Stimulated activated CD8-positive, alpha-beta memory T cell treated with anti-CD3 and anti-CD28 coated beads, Interleukin-2, amount 100 ng/mL, for 48 hours (primary cell): ENCODE data around the gene TCN2.
"Not testable (repeated sequence)": the region's sequence is repeated elsewhere in the genome, so short reads cannot be mapped to it uniquely, and the experiment has no call there.

Experiments
- DNase-seq, 2 donors: peaks; one replicate each; pipeline ENCODE4 v3.0.0-alpha.2; 2020; ENCODE audit warnings: low read depth in 2 of 2

The TCN2 gene

DNA sequence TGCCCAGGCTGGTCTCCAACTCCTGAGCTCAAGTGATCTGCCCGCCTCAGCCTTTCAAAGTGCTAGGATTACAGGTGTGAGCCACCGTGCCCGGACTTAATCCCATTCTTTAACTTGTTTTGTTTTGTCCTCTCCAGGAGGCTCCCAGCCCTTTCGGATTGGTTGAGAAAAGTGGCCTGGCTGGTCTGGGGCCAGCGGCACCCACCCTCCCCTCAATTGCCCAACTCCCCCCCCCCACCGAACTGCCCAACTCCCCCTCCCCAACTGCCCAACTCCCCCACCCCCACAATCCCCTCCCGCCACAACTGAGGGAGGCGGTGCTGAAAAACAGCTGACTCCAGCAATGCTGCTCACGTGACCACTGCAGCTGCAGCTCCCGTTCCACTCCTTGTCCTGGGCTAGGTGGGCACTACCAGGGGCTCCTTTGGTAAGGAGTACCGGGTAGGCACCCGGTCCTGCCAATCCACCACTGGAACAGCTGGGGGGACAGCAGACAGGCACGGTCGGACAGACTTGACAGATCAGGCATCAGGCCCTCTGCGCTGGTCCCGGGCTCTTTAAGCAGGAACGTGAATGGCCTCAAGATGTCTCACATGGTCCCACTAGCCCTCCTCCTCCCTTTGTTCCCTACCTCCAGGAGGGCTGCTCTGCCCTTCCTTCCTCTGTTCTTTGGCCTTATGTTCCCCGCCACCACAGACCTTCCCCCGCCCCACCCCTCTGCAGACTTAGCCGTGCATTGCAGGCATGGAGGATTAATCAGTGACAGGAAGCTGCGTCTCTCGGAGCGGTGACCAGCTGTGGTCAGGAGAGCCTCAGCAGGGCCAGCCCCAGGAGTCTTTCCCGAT lies at the start of gene TCN2:
TCN2 (plus strand) TSS at position 720 of the 845 bp plus-strand sequence. CDS start 158 bp downstream, outside the sequence.
- DNase-seq, result peak in 1 of 2 donors; percentile 17

DNA sequence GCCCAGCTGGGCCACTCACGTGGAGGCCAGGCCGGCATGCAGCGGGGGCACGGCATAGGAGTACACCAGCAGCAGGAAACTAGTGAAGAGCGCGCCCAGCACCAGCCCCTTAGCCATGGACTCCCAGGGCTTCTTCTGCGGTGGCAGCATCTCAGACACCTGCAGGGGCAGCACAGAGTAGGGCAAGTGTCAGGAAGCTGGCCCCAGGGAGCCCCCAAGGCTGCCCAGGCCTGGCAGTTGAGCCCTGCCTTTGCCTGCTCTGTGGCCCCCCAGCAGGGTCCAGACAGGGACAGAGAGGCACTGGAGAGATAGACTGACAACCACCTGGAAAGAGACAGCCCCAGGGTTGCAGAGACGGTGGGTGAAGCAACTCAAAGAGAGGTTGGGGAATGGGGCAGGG lies 49.7 kb upstream of the TCN2 start:
- DNase-seq, result no peak

DNA sequence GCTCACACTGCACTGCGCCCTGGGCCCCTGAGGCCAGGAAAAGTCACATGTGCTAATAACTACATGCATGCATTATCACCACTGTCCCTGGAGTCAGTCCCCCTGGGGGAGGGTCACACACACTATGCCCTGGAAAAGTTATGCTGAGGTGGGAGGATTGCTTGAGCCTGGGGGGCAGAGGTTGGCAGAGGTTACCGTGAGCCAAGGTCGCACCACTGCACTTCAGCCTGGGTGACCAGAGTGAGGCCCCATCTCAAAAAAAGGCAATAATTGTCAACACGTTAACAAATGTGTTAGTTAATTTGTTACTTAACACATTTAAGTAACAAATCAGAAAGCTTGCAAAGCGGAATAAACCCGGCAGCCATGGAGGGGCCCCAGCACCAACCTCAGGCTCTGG lies 47.1 kb upstream of the TCN2 start:
- DNase-seq, result no peak

DNA sequence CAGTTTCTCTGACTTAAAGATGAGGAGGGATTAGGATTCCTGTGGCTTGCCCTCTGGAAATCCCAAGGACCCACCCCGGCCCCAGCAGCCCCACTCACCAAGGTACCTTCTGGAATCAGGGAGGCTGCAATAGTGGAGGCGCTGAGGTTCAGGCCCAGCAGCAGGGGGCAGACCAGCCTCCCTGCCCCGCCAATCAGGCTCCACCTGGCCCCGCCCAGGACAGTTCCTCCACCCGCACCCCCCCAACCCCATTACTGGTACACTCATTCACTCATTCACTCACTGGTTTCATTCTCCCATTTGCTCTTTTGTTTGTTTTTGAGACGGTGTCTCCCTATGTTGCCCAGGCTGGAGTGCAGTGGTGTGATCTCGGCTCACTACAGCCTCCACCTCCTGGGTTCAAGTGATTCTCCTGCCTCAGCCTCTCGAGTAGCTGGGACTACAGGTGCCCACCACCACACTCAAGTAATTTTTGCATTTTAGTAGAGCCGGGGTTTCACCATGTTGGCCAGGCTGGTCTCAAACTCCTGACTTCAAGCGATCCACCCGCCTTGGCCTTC lies 46.3 kb upstream of the TCN2 start:
- peak in 1 of 2 donors; percentile 17 for DNase-seq

DNA sequence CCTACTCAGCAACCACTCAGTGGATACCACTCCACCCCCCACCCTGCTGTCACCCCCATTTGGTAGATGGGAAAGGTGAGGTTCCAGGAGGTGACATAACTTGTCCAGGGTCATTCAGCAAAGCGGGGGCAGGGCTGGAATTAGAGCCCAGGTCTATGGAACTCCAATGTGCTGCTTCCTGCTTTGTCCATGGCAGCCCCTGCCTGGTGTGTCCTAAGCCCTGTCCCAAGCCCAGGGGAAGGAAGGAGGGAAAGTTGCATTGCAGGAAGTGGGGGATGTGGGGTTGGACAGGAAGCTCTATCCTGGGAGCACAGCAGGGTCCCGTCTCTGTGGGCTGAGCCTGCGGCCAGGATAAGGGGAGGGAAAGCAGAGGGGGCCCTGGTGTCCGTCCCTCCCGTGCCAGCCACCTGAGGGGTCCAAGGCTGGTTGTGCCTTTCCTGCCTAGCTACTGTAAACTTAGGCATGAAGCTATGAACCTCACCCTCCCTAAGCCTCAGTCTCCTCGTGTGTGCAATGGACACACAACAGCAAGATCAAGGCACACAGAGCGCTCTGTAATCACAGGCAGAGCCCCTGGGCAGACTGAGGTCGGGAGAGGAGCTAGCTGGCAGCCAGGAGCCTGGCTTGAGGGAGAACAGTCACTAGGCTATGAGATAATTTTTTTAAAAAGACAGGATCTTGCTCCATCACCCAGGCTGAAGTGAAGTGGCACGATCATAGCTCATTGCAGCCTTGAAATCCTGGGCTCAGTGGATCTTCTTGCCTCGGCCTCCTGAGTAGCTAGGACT lies 45.4 kb upstream of the TCN2 start:
- DNase-seq, result no peak

DNA sequence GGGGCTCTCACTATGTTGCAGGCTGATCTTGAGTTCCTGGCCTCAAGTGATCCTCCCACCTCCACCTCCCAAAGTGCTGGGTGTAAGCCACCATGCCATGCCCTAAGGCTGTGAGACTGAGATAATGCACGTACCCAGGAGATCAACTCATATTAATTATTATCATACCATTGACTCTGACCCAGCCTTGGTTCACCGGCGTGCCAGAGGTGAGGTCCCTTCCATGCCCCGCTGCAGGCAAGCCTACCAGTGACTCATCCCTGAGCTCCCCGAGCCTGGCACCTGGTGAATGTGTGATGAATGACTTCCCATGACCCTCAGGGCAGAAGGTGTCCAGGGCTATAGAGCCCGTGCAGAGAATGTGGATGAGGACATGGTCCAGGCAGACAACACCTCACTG lies 44.6 kb upstream of the TCN2 start:
- no peak for DNase-seq

DNA sequence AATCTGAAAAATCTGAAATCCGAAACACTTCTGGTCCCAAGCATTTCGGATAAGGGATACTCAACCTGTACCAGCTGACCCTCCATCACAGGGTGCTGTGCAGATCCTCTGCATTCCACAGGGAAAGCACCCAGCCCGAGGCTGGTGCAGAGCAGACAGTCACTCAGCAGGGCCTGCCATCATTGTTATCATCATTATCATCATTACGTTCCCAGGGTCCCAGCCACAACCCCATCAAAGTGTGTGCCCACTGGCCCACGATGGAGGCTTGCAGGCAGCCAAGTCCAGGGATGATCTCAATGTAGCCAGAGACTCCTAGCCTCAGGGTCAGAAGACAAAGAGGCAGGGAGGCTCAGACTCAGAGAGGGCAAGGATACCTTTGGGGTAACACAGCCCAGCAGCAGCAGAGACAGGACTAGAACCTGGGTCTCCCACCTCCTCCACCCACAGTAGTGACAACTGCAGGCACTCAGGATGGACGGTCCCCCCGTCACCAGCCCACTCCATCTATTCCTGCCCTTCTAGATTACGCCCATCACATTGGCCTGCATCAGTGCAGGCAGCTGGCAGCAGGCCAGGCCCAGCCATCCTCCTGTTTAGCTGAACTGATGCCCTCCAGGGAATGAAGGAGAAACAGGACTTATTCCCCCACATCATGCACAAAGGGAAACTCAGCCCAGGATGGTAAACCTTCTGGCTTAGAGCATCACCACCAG lies 42.8 kb upstream of the TCN2 start:
- DNase-seq, result no peak

DNA sequence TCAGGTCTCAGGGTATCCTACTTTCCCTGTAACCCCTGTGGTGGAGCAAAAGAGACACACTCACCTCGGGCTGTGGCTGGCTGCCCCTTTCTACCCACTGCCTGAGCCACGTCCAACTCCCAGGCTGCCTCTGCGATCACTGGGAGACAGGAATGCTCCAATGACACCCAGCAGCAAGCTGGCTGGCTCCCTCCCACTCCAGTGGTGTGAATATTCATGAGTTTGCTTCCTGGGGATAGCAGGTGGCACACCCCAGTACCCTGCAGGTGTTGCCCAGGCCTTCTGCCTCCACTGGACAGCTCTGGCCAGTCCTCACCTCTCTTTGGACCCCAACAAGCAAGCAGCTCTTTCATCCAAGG lies 42.2 kb upstream of the TCN2 start:
- no peak for DNase-seq

DNA sequence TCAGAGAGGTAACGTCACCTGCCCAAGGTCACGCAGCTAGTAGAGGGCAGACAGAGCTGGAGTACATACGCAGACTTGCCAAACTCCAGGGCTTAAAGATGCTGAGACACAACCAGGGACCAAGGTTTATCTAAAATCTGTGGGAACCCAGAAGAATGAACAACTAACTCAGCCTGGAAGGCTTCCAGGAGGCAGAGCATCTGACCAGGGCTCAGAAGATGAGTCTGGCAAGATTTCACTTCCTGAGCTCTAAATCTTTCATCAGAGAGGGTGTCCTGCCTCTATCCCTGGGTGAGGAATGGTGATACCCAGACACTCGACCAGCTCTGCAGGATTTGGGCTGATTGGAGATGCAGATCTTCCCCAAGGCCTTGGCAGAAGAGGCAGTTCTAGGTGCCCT lies 41.6 kb upstream of the TCN2 start:
- DNase-seq, result no peak

DNA sequence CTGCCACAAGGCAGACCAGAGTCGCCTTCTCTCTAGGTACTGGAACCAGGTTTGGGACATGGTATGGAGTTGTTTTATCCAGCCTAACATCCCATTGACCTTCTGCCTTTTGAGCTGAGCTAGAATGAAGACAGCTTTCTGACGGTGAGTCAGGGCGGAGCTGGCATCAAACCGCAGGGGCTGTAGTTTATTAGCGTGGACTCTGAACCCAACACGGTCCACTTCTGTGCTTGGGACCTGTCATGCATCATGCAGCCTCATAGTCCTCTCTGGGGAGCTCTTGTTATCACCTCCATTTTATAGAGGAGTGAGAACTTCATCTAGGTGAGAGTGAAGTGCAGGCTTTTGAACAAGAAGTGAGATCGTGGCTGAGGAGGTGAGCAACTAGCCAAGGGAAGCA lies 40.8 kb upstream of the TCN2 start:
- DNase-seq, result no peak

DNA sequence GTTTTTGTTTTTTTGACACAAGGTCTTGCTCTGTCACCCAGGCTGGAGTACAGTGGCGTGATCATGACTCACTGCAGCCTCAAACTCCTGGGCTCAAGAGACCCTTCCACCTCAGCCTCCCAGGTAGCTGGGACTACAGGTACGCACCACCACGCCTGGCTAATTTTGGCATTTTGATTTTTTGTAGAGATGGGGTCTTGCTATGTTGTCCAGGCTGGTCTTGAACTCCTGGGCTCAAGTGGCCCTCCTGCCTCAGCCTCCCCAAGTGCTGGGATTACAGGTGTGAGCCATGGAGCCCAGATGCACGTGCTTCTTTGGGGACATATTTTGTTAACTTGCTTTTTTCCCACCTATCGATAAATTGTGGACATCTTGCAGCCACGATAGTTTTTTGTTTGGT lies 39.7 kb upstream of the TCN2 start:
- not testable (repeated sequence) for DNase-seq

DNA sequence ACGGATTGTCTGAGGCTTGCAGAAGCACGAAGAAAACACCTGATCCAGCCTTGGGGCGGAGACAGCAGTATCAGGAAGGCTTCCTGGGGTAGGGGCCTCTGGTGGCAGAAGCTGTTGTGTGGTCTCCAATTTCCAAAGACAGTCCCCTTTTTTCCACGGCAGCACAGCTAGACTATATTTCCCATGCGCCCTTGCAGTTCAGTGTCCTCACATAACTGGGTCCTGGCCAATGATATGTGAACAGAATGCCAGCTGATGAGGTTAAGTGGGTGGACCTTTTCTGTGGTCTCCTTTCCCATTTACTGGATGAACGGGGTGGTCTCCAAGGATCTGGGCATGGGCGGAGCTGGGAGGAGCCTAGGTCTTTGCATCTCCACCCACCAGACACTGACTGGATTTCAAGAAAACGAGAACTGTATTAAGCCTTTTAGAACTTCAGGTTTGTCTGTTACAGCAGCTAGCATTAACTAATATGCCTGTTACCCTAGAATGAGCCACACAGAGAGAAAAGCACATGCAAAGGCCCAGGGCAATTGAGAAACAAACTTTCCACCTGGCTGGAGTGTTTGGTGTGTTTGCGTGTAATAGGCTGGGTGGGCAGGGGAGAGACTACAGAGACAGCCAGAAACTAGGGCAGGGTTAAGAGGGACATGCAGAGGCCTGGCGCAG lies 38.7 kb upstream of the TCN2 start:
- no peak for DNase-seq

DNA sequence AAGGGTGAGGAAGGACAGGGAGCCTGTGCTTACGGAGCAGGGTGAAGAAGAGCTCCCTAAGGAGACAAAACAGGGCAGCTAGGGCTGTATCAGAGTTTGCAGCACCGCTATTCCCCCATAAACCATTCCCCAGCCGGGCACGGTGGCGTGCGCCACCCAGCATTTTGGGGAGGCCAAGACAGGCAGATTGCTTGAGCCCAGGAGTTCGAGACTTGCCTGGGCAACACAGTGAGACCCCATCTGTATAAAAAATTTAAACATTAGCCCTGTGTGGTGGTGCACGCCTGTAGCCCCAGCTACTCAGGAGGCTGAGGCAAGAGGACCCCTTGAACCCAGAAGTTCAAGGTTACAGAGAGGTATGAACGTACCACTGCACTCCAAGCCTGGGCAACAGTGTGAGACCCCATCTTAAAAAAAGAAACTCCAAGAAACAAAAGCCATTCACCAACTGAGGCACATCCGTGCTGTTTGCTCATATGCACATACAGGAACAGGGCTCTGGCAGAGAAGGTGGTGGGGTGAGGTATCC lies 37.2 kb upstream of the TCN2 start:
- DNase-seq, result no peak

DNA sequence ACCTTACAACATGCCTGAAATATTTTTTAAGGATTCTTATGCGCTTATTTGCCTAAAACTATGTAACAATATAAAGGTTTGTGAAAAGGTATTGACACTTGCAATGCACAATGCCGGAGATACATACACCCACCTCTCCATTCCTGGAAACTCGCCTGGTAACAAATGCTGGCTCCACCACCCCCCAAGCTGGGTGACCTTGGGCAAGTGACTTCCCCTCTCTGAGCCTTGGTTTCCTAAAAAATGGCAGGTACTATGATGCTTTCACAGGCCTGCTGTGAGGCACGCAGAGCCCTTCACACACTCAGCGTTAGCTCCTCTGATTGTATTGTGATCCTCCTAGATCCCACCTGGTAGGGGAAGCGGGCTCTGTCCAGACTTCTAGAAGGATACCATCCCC lies 34.8 kb upstream of the TCN2 start:
- DNase-seq, result no peak

DNA sequence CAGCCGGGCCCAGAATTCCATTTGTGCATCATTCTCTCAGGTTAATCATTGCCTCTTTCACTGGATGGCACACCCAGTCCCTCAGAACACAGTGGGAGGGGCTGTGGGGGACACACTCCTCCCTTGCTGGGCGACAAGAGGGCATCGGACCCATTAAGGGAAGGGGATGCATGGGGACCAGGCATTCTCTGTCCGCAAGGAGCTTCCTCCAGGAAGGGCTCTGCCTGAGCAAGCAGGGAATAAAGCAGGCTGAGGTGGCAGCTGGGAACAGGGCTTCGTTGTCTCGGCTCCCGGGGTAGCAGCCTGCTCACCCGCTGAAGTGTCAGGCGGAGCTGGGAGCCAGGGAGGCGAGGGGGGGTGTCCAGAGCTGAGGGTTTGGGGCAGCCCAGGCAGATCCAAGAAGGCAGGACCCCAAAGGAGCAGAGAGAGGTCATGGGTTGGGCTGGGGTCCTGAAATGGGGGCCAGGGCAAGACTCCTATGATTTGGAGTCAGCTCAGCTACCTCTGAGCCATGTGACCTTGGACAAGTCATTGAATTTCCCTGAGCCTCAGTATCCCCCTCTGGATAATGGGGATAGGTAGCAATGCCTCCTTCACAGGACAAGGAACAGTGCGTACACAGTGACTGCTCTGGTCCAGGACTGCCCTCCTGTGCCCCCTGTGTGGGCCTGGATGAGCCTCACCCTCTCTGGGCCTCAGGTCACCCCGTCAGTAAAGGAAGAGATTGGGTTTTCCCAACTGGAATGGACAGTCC lies 34.0 kb upstream of the TCN2 start:
- no peak for DNase-seq

DNA sequence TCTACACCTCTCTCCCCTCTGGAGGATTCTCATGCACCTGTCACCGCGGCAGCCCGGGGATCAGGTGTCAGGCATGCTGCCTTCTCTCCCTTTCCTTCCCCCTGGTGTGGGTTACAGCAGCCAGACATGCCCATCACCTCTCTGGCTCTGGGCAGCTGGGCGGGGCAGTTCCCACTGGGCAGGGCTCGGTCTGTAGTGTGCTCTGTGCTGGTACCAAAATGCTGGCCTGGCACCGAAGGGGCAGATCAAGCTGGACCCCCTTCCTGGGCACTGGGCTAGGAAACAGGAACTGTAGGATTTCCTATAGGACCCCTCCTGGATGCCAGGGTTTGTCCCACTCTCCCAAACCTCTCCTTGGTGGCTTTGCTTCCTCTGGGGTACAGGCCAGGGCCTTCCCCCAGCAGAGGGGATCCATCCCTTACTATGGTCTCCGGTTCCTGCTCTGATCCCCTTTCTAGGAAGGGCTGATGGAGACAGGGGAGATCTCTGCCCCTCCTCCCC lies 33.3 kb upstream of the TCN2 start:
- no peak for DNase-seq

DNA sequence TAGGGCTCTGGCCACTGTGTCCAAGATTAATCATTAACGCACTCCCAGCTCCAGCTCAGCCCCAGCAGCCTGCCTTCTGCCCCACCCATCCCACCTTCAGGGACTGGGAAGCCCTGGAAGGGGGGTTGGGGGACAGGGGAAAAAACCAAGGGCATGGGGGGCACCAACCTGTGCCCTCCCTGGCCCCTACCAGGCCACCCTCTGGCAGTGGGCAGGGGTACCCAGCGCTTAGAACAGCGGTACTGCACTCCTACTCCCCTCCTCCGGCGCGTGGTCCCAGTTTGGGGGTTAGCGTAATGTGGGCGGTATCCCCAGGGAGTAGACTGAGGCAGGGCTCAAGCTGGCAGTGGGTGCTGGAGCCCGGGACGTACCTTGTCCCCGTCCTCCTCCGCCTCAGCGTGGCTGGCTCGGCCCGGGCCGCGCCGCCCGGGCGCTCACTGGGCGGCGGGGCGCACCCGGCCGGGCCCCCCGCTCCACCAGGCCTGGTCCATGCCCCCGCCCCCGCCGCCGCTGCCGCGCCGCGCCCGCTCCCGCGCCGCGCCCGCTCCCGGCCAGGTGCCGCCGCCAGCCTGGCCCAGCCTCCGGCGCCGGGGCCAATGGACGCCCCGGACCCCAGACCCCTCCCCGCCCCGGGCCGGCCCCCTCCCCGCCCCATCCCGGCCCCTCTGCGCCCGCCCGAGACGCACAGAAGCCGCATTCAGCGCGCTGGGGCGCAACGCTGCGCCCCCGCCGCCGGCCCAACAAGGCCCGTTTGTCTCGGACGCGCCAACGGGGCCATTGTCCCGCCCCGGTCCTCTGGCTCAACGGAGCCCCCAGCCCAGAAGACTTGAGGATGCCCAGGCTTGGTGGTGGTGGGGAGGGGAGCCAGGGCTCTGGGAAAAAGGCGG lies 32.6 kb upstream of the TCN2 start, which contains the start of gene GAL3ST1:
GAL3ST1 (minus strand) TSS at position 571 of the 887 bp plus-strand sequence. CDS start 17,273 bp downstream, outside the sequence.
- DNase-seq, result no peak

DNA sequence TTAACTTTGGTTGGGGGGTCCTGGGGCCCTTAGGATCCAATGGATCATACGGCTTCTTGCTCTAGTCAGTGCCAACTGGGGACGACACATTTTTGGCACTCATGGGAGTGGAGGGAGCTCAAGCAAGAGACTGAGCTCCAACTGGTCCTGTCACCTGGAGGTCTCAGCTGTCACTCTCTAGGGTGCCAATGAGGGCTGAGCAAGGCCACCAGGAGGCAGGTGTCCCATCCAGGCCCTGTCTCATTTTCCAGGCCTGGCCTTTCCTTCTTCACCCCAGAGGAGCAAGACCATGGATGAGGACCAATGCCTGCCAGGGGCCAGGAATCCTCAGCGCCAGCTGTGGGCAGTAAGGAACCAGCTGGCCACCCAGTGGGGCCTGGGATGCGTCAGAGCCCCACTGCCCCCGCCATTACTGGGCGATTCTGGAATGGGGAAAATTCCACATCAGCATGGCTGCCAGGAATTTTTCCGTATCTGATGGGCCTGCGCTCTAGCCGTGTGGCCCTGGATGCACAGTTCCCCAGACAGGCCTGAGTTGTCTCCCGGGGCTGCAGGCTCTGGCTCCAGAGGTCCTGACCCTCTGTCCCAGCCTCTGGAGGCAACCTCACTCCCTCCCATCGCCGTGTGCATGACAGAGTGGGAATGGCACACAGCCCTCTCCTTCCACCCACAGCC lies 31.8 kb upstream of the TCN2 start:
- DNase-seq, result no peak

DNA sequence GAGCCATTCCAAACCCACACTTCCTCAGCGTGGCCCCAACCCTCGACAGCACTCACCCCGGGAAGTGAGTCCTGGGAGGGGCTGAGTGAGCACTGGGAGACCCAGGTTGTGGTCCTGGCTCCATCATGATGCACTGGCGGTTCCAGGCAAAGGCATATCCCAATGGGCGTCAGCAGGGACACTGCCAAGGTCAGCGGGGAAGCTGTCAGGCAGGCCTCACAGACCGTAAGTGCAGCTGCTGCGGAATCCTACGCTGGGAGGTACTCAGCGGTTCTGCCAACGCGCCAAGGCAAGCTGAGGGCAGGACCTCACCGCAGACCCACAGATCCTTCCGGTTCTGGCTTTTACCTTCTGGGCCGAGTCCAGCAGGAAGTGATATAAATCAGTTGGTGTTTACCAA lies 31.1 kb upstream of the TCN2 start:
- no peak for DNase-seq
